ENCODE results near the gene ATP6AP2.

Gene ATP6AP2

DNA sequence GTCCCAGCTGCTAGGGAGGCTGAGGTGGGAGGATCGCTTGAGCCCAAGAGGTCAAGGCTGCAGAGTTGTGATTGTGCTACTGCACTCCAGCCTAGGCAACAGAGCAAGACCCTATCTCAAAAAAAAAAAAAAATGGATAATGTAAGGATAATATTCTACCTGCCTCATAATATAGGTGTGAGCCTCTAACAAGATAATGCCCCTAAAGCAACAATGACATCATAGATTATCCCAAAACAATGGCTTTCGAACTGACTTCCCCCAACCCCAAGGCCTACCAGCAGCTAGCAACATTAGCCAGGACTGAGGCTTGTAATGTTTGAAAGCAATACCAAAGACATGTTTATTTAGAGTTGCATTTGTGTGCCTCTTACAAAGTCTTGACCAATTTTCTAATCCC, 33.9 kb upstream of the ATP6AP2 start:
- Histone ChIP-seq H3K4me2 (ENCODE audit: low read depth, low read length, poor library complexity, severe bottlenecking) (no peak overlapping the region), H3K4me1 (ENCODE audit: insufficient read depth, low read length, poor library complexity, severe bottlenecking) (no peaks in the 10 kb centered on the region), H3K36me3 (ENCODE audit: insufficient read depth, low read length) (no peaks in the 10 kb centered on the region), H3K9me2 (replicated peaks; ENCODE audit: low read depth, low read length) (no peaks in the 10 kb centered on the region), H3K79me2 (ENCODE audit: insufficient read depth, low read length) (no peaks in the 10 kb centered on the region), H3K9me3 (ENCODE audit: insufficient read depth, low read depth, low read length) (no peaks in the 10 kb centered on the region), H3K27me3 (ENCODE audit: insufficient read depth, low read length, poor library complexity, severe bottlenecking) (no peaks in the 10 kb centered on the region), H3F3A (ENCODE audit: low read depth) (no peaks in the 10 kb centered on the region), H3K4me3 (ENCODE audit: low read length, poor library complexity, severe bottlenecking) (no peak overlapping the region), H3K9ac (ENCODE audit: low read depth, low read length, poor library complexity, severe bottlenecking) (no peak overlapping the region), H2AFZ (ENCODE audit: low read length) (no peak overlapping the region), H4K20me1 (ENCODE audit: insufficient read depth, low read length, poor library complexity, severe bottlenecking) (no peaks in the 10 kb centered on the region)
- TF ChIP-seq, protein P1, sequence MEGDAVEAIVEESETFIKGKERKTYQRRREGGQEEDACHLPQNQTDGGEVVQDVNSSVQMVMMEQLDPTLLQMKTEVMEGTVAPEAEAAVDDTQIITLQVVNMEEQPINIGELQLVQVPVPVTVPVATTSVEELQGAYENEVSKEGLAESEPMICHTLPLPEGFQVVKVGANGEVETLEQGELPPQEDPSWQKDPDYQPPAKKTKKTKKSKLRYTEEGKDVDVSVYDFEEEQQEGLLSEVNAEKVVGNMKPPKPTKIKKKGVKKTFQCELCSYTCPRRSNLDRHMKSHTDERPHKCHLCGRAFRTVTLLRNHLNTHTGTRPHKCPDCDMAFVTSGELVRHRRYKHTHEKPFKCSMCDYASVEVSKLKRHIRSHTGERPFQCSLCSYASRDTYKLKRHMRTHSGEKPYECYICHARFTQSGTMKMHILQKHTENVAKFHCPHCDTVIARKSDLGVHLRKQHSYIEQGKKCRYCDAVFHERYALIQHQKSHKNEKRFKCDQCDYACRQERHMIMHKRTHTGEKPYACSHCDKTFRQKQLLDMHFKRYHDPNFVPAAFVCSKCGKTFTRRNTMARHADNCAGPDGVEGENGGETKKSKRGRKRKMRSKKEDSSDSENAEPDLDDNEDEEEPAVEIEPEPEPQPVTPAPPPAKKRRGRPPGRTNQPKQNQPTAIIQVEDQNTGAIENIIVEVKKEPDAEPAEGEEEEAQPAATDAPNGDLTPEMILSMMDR (conservative IDR thresholded peaks at IDR 0.05; ENCODE audit: low read length), result no peak
- TF ChIP-seq EZH2phosphoT487 (IDR thresholded peaks at IDR 0.05; ENCODE audit: borderline replicate concordance), result no peak

DNA sequence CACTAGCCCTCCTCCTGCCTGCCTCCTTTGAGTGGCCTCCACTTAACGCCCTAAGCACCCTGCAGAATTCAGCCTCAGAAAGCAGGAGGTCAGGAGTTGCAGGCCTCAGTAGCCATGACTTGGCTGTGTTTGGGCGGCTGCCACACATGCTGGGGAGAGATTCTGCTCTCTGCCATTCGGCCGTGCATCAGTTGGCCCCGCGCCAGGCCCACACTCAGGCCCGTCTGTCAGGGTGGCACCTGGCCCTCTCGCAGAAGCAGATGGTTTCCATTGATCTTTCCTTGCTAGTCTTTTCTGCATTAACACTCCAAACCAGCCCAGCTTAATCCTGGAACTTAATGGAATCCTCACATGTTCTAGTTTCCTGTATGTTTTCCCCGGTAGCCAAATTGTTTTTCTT, 30.7 kb upstream of the ATP6AP2 start:
- no peak overlapping the region for H3K4me2 ChIP-seq (ENCODE audit: low read depth, low read length, poor library complexity, severe bottlenecking)
- no peaks in the 10 kb centered on the region for H3K9me3 ChIP-seq (ENCODE audit: insufficient read depth, low read depth, low read length)
- no peaks in the 10 kb centered on the region for H3K4me1 ChIP-seq (ENCODE audit: insufficient read depth, low read length, poor library complexity, severe bottlenecking)
- H3K9ac ChIP-seq (ENCODE audit: low read depth, low read length, poor library complexity, severe bottlenecking), result no peak overlapping the region
- H3K36me3 ChIP-seq (ENCODE audit: insufficient read depth, low read length), result no peaks in the 10 kb centered on the region
- no peaks in the 10 kb centered on the region for H3F3A ChIP-seq (ENCODE audit: low read depth)
- no peaks in the 10 kb centered on the region for H3K27me3 ChIP-seq (ENCODE audit: insufficient read depth, low read length, poor library complexity, severe bottlenecking)
- H3K79me2 ChIP-seq (ENCODE audit: insufficient read depth, low read length), result no peaks in the 10 kb centered on the region
- no peak overlapping the region for H2AFZ ChIP-seq (ENCODE audit: low read length)
- no peaks in the 10 kb centered on the region for H4K20me1 ChIP-seq (ENCODE audit: insufficient read depth, low read length, poor library complexity, severe bottlenecking)
- H3K9me2 ChIP-seq (replicated peaks; ENCODE audit: low read depth, low read length), result no peaks in the 10 kb centered on the region
- TF ChIP-seq EZH2phosphoT487 (IDR thresholded peaks at IDR 0.05; ENCODE audit: borderline replicate concordance), result no peak
- TF ChIP-seq, protein P1 (conservative IDR thresholded peaks at IDR 0.05; ENCODE audit: low read length), result no peak
- H3K4me3 ChIP-seq (ENCODE audit: low read length, poor library complexity, severe bottlenecking), result no peak overlapping the region

DNA sequence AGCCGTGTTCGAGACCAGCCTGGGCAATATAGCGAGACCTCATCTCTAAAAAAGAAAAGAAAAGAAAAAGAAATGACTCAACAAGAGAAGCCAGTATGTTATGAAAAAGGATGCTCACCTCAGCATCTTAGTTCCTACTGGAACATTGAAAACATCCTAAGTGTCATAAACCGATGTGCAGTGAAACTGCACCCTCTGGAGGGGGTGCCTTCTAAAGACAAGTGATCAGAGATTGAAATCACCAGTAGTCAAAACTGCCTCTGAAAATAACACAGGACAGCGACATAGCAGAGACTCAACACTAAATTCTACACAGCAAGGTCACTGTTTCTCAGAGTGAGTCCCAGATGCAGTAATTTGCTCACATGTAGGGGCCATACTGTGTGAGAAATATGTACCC, 28.0 kb upstream of the ATP6AP2 start:
- no peak overlapping the region for H3K9ac ChIP-seq (ENCODE audit: low read depth, low read length, poor library complexity, severe bottlenecking)
- TF ChIP-seq, protein P1 (conservative IDR thresholded peaks at IDR 0.05; ENCODE audit: low read length), result peak; percentile 47
- TF ChIP-seq EZH2phosphoT487 (IDR thresholded peaks at IDR 0.05; ENCODE audit: borderline replicate concordance), result no peak
- no peaks in the 10 kb centered on the region for H4K20me1 ChIP-seq (ENCODE audit: insufficient read depth, low read length, poor library complexity, severe bottlenecking)
- no peak overlapping the region for H3K4me2 ChIP-seq (ENCODE audit: low read depth, low read length, poor library complexity, severe bottlenecking)
- no peaks in the 10 kb centered on the region for H3K4me1 ChIP-seq (ENCODE audit: insufficient read depth, low read length, poor library complexity, severe bottlenecking)
- H3K4me3 ChIP-seq (ENCODE audit: low read length, poor library complexity, severe bottlenecking), result no peak overlapping the region
- H3K9me3 ChIP-seq (ENCODE audit: insufficient read depth, low read depth, low read length), result no peaks in the 10 kb centered on the region
- no peaks in the 10 kb centered on the region for H3K36me3 ChIP-seq (ENCODE audit: insufficient read depth, low read length)
- H3K79me2 ChIP-seq (ENCODE audit: insufficient read depth, low read length), result no peaks in the 10 kb centered on the region
- no peaks in the 10 kb centered on the region for H3K9me2 ChIP-seq (replicated peaks; ENCODE audit: low read depth, low read length)
- no peaks in the 10 kb centered on the region for H3F3A ChIP-seq (ENCODE audit: low read depth)
- H2AFZ ChIP-seq (ENCODE audit: low read length), result no peak overlapping the region
- no peaks in the 10 kb centered on the region for H3K27me3 ChIP-seq (ENCODE audit: insufficient read depth, low read length, poor library complexity, severe bottlenecking)
